GM12878 (cell line): Measurements from ENCODE around the gene FRRS1L. TPM values are rescaled to one million over a fixed set of nuclear protein-coding genes. Genes with fewer than 3 reads are reported as not detected.

Experiments
- ATAC-seq: fragments of 200-7000 bp; cut with Tn5 transposase; 3 replicates; pipeline ENCODE4 v1.9.1; 2020; ENCODE audit warnings: mild to moderate bottlenecking, moderate library complexity
- BruUV-seq: library from RNA; stranded (reverse); fragments of 400-500 nt; replicated peaks from 2 replicates; lab custom pipeline; 2021; lab: Mats Ljungman, UMichigan
- CTCF ChIA-PET: fragments of 300-600 bp; sonication (Branson Sonifier 250); formaldehyde crosslinking; extraction: SDS; loops from one replicate; lab custom pipeline; 2021; ENCODE audit warnings: inconsistent platforms; lab: Yijun Ruan, JAX
- POLR2A ChIA-PET: fragments of 350-600 bp; formaldehyde crosslinking; extraction: SDS; loops from one replicate; lab custom pipeline; 2021; ENCODE audit warnings: inconsistent platforms; lab: Charles Lee
- RAD21 ChIA-PET: fragments of 300-600 bp; sonication (Branson Sonifier 250); formaldehyde crosslinking; loops from one replicate; lab custom pipeline; 2023; ENCODE audit warnings: antibody characterized with exemption; ENCODE audit not compliant: unreplicated experiment; lab: Charles Lee
- SMC1A ChIA-PET: fragments of 300-600 bp; sonication (Branson Sonifier 250); formaldehyde crosslinking; loops from one replicate; lab custom pipeline; 2023; ENCODE audit not compliant: unreplicated experiment, uncharacterized antibody; lab: Charles Lee
- DNase-seq: peaks from one replicate; pipeline ENCODE4 v3.0.0-alpha.2; 2011; ENCODE audit warnings: low read depth, low spot score
- FAIRE-seq: peaks from 3 replicates; lab custom pipeline; 2011; peaks lifted over from hg19 to GRCh38; lab: Jason Lieb, UNC
- H2AFZ ChIP-seq: 2 replicates; pipeline ENCODE4 v1.6.0; 2011; ENCODE audit warnings: low read depth, low read length, control low read depth; ENCODE audit not compliant: control insufficient read depth
- H3K27ac ChIP-seq: 2 replicates; pipeline ENCODE4 v1.5.1; 2011; ENCODE audit warnings: control low read depth; ENCODE audit not compliant: control insufficient read depth, insufficient read depth
- H3K27me3 ChIP-seq, 2 experiments: replicated peaks in 1 of 2; 2 replicates each; pipeline versions ENCODE4 v1.6.0 to v1.6.1; 2011; ENCODE audit warnings: low read length in 1 of 2; ENCODE audit not compliant: control insufficient read depth in 2 of 2, insufficient read depth in 2 of 2
- H3K36me3 ChIP-seq, 2 experiments: 2 replicates each; pipeline ENCODE4 v1.5.1; 2011; ENCODE audit warnings: low read length in 1 of 2; ENCODE audit not compliant: control insufficient read depth in 2 of 2, insufficient read depth in 2 of 2
- H3K4me1 ChIP-seq: 2 replicates; pipeline ENCODE4 v1.6.1; 2011; ENCODE audit warnings: mild to moderate bottlenecking, low read length, moderate library complexity, mixed read lengths; ENCODE audit not compliant: control insufficient read depth, insufficient read depth
- H3K4me2 ChIP-seq: 2 replicates; pipeline ENCODE4 v1.6.0; 2011; ENCODE audit warnings: control low read depth; ENCODE audit not compliant: control insufficient read depth, insufficient read depth
- H3K4me3 ChIP-seq: fragments of 200-600 bp; sonication (generic); 2 replicates; pipeline ENCODE4 v1.5.1; 2016
- H3K79me2 ChIP-seq: 2 replicates; pipeline ENCODE4 v1.6.0; 2011; ENCODE audit warnings: low read length; ENCODE audit not compliant: control insufficient read depth, insufficient read depth
- H3K9ac ChIP-seq: 2 replicates; pipeline ENCODE4 v1.8.0; 2011; ENCODE audit warnings: low read length, control low read depth, mixed read lengths; ENCODE audit not compliant: control insufficient read depth, insufficient read depth
- H3K9me3 ChIP-seq: replicated peaks from 3 replicates; pipeline ENCODE4 v1.5.1; 2011; ENCODE audit warnings: mild to moderate bottlenecking, low read length; ENCODE audit not compliant: control insufficient read depth, insufficient read depth
- H4K20me1 ChIP-seq: 2 replicates; pipeline ENCODE4 v1.6.0; 2011; ENCODE audit not compliant: control insufficient read depth, insufficient read depth
- EP300 ChIP-seq, 2 experiments: fragments of 150-350 bp in 1 of 2; IDR thresholded peaks; 2 replicates each; pipeline ENCODE4 v1.6.1; 2011 to 2012; ENCODE audit warnings: low read depth in 2 of 2, low read length in 2 of 2, borderline replicate concordance in 1 of 2, improper control_type of control experiment in 1 of 2, inconsistent platforms in 1 of 2; ENCODE audit not compliant: control insufficient read depth in 1 of 2
- GABPA ChIP-seq: IDR thresholded peaks from 2 replicates; pipeline ENCODE4 v1.6.1; 2014; ENCODE audit warnings: antibody characterized with exemption, low read depth, mild to moderate bottlenecking, inconsistent platforms
- POU2F2 ChIP-seq: IDR thresholded peaks from 3 replicates; pipeline ENCODE4 v1.6.1; 2011; ENCODE audit warnings: low read depth, mild to moderate bottlenecking, low read length, borderline replicate concordance
- RCOR1 ChIP-seq: conservative IDR thresholded peaks from 2 replicates; pipeline ENCODE4 v1.6.1; 2012; ENCODE audit warnings: low read depth, low read length, improper control_type of control experiment
- RUNX3 ChIP-seq: IDR thresholded peaks from 2 replicates; pipeline ENCODE4 v1.6.1; 2012; ENCODE audit warnings: low read length, inconsistent platforms
- SMAD1 ChIP-seq: fragments of 450-650 bp; IDR thresholded peaks from 2 replicates; pipeline ENCODE4 v1.6.1; 2018; ENCODE audit warnings: mild to moderate bottlenecking, low read depth; ENCODE audit not compliant: partially characterized antibody
- SPI1 ChIP-seq: IDR thresholded peaks from 2 replicates; pipeline ENCODE4 v1.6.1; 2011; ENCODE audit warnings: low read depth, mild to moderate bottlenecking, low read length, moderate library complexity, borderline replicate concordance; ENCODE audit not compliant: insufficient read depth
- ZNF384 ChIP-seq: IDR thresholded peaks from 2 replicates; pipeline ENCODE4 v1.6.1; 2012; ENCODE audit warnings: low read depth, mild to moderate bottlenecking, low read length, improper control_type of control experiment, borderline replicate concordance
- WGBS: methylation state at CpG from one replicate; pipeline ENCODE4 v1.1.6; 2016; ENCODE audit warnings: low lambda C conversion rate; ENCODE audit not compliant: insufficient replicate concordance, insufficient coverage; ENCODE audit errors: missing lambda C conversion rate; 5-methylcytosine and 5-hydroxymethylcytosine counted together
- in situ Hi-C: fragments of 300-500 bp; cut with MboI; formaldehyde crosslinking; loops from 9 replicates; pipeline ENCODE4 v1.14.3; 2018; ENCODE audit warnings: mixed read lengths
- intact Hi-C: fragments of 100-400 bp; cut with micrococcal nuclease; formaldehyde crosslinking; loops from one replicate; pipeline ENCODE4 v1.14.2; 2022; ENCODE audit not compliant: unreplicated experiment
- polyA plus RNA-seq, 11 experiments: library from polyadenylated mRNA; depleted of rRNA in 4 of 11; unstranded in 6 of 11; stranded (reverse) in 5 of 11; fragments of >200 nt; fragmentation: Nextera tagmentation in 4 of 11; fragmentation: Illumina TruSeq in 1 of 11; extraction: Ambion mirVana in 4 of 11; extraction: Trizol in 1 of 11; gene quantifications; 1 replicate in 1 of 11; 2 replicates in 10 of 11; pipeline versions ENCODE4 v1.2.1 to v1.2.3, GENCODE V29; 2011 to 2016; ENCODE audit warnings: inconsistent platforms in 2 of 11, missing spikeins in 2 of 11, low read depth in 1 of 11
- total RNA-seq, 4 experiments: library from RNA; depleted of rRNA in 3 of 4; stranded (reverse); fragments of >200 nt in 3 of 4; fragmentation: Illumina TruSeq in 1 of 4; extraction: Trizol in 1 of 4; gene quantifications; 2 replicates each; pipeline versions ENCODE4 v1.2.1 to v1.2.3, GENCODE V29; 2013 to 2021

Gene FRRS1L
- total and polyA plus RNA-seq, 10 of the 15 experiments (the other 5 are each of a cell fraction or from before 2014, with no cell fraction given) = not detected

DNA sequence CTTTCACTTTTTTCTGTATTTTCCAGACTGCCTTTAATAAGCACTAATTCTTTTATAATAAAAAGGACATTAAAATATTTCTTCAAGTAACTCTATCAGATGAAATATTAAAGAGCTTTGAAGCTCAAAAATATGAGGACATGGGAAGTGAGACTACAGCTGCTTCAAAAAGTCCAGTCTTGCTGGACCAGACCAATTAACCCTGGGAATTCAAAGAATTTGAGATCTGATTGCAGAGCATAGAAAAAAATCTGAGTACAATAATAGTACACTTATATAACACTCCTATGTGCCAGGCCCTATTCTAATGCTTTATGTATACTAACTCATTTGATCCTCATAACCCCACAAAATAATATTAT is 57.1 kb downstream of the FRRS1L start:
- no TSS peak for BruUV-seq
- peaks cover 23% of the 10 kb centered on the region for H3K4me1 ChIP-seq
- TF ChIP-seq EP300 (IDR thresholded peaks at IDR 0.05; ENCODE audit: borderline replicate concordance in 1 of 2, control insufficient read depth in 1 of 2, low read depth in 2 of 2, low read length in 2 of 2) = no peak
- TF ChIP-seq GABPA = no peak
- TF ChIP-seq, all 136 proteins: peak for 0
- POLR2A ChIA-PET = interaction anchor here (0.7 to 1.8 kb wide), 3 partner anchors 10 to 290 kb away, joined by 3 to 4 read pairs (median 3); partner anchors contain the start of gene TMEM245
- FAIRE-seq = no peak
- in situ Hi-C loops = no loop called here
- DNase-seq = no peak
- no peak for ATAC-seq
- H4K20me1 ChIP-seq = no peaks in the 10 kb centered on the region; the same call in 1 of the 2 replicates
- H3K4me2 ChIP-seq = no peak overlapping the region; the same call in 1 of the 2 replicates
- H3K79me2 ChIP-seq = peaks cover 75% of the 10 kb centered on the region
- no peak overlapping the region; the same call in 1 of the 2 replicates for H3K27ac ChIP-seq
- H2AFZ ChIP-seq = no peak overlapping the region
- SMC1A ChIA-PET = interaction anchor here (0.6 to 1.8 kb wide), 7 partner anchors 8 to 92 kb away, joined by 3 to 12 read pairs (median 5); no protein-coding TSS in a partner anchor
- RAD21 ChIA-PET = interaction anchor here (1.0 to 3.4 kb wide), 3 partner anchors 9 to 328 kb away, joined by 3 to 20 read pairs (median 3); partner anchors contain the start of gene TMEM245
- no peaks in the 10 kb centered on the region for H3K9me3 ChIP-seq
- peaks cover 0 to 4% of the 10 kb centered on the region in 2 experiments; a peak in 1 of 4 replicates for H3K36me3 ChIP-seq
- no peak overlapping the region for H3K4me3 ChIP-seq
- CTCF ChIA-PET = interaction anchor here (0.8 to 2.0 kb wide), 9 partner anchors 8 to 358 kb away, joined by 3 to 9 read pairs (median 3); no protein-coding TSS in a partner anchor
- H3K9ac ChIP-seq = no peak overlapping the region
- intact Hi-C loops = loop anchor here (10.0 kb wide), 1 partner anchor 175 kb away; the partner anchor contains the start of genes ABITRAM and ELP1
- H3K27me3 ChIP-seq = no peaks in the 10 kb centered on the region

DNA sequence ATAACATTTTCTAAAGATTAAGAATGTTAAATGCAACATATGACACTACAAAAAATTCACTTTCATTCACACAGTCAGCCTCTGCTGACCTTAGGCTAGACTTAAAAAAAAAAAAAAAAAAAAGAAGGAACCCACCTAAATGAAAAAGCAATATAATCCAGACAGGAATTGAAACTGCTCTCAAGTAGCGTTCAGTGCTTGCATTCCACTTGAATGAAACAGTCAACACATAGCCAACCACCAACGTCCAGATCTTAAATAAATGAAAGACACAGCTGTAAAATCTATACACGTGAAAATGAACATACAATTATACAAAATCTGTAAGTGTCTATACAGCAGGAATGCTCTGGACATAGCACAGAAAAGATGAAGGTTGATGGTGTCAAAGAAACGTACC is 58.7 kb downstream of the FRRS1L start:
- no peak for DNase-seq
- ATAC-seq = peak; percentile 37
- ChIA-PET RAD21 (interaction anchor here (1.2 to 3.4 kb wide), 2 partner anchors 10 to 17 kb away, joined by 4 to 20 read pairs; partner anchors contain the start of gene TMEM245), SMC1A (interaction anchor here (1.0 to 1.7 kb wide), 5 partner anchors 10 to 15 kb away, joined by 3 to 12 read pairs (median 4); partner anchors contain the start of gene TMEM245), POLR2A (interaction anchor here (0.6 to 1.8 kb wide), 3 partner anchors 10 to 100 kb away, joined by 3 to 7 read pairs (median 4); partner anchors contain the start of gene TMEM245), CTCF (interaction anchor here (1.3 to 2.0 kb wide), 3 partner anchors 10 to 20 kb away, joined by 3 to 9 read pairs (median 4); no protein-coding TSS in a partner anchor)
- Histone ChIP-seq H2AFZ (no peak overlapping the region), H3K36me3 (peaks cover 4 to 9% of the 10 kb centered on the region in 2 experiments; a peak in 3 of 4 replicates), H3K27ac (no peak overlapping the region), H3K27me3 (no peaks in the 10 kb centered on the region), H4K20me1 (no peaks in the 10 kb centered on the region), H3K79me2 (peaks cover 60% of the 10 kb centered on the region), H3K4me2 (peak overlapping the region; percentile 30; the same call in 1 of the 2 replicates), H3K9ac (no peak overlapping the region), H3K4me3 (no peak overlapping the region), H3K4me1 (peaks cover 18% of the 10 kb centered on the region), H3K9me3 (no peaks in the 10 kb centered on the region)
- TF ChIP-seq SMAD1 = no peak
- no peak for TF ChIP-seq POU2F2
- TF ChIP-seq ZNF384 = peak; percentile 69; the same call in 1 of the 2 replicates
- peak; percentile 66; the same call in 1 of the 2 replicates for TF ChIP-seq SPI1
- no peak for TF ChIP-seq RCOR1
- peak; percentile 22; the same call in 1 of the 2 replicates for TF ChIP-seq RUNX3
- no peak for TF ChIP-seq EP300 (IDR thresholded peaks at IDR 0.05; ENCODE audit: borderline replicate concordance in 1 of 2, control insufficient read depth in 1 of 2, low read depth in 2 of 2, low read length in 2 of 2)
- in situ Hi-C loops = no loop called here
- no TSS peak for BruUV-seq
- WGBS = 37% methylated on average over 4 of the region's 4 CpGs
- FAIRE-seq = no peak
- intact Hi-C loops = no loop called here
